NOMO-1 (cell line): ENCODE measurements around the gene ASB2.
A peak's percentile ranks its signal among the peaks of the same experiment; 100 is the strongest.

Source experiments
- DNase-seq, 2 experiments: peaks; one replicate each; lab custom pipeline; 2025; ENCODE audit not compliant: unreplicated experiment in 2 of 2; lab: John Stamatoyannopoulos, UW

Gene ASB2

GRCh38 chr14:93976477-93977057 is at the start of gene ASB2:
Gene ASB2, minus strand, starts transcription at chr14:93976570. Its CDS starts 12,031 bp downstream, at chr14:93964539.
- DNase-seq, result peak; percentile 13 to 56

GRCh38 chr14:94025720-94026119 is 49.4 kb upstream of the ASB2 start:
- DNase-seq, result no peak

GRCh38 chr14:94024549-94024948 is 48.2 kb upstream of the ASB2 start:
- DNase-seq, result no peak

GRCh38 chr14:94022532-94023411 is 46.4 kb upstream of the ASB2 start:
- DNase-seq, result no peak

GRCh38 chr14:94021416-94022157 is 45.2 kb upstream of the ASB2 start:
- DNase-seq, result no peak

- DNase-seq, result no peak
These were observed 44.6 kb upstream of the ASB2 start for GRCh38 chr14:94021001-94021400.

GRCh38 chr14:94020267-94020666 is 43.9 kb upstream of the ASB2 start:
- DNase-seq, result no peak

- no peak for DNase-seq
These were observed 43.0 kb upstream of the ASB2 start for GRCh38 chr14:94019329-94019728.

GRCh38 chr14:94018308-94018707 is 41.9 kb upstream of the ASB2 start:
- DNase-seq, result no peak

GRCh38 chr14:94016446-94016976 is 40.1 kb upstream of the ASB2 start:
- DNase-seq, result no peak

GRCh38 chr14:94015223-94015622 is 38.9 kb upstream of the ASB2 start:
- no peak for DNase-seq

- no peak for DNase-seq
These were observed 38.0 kb upstream of the ASB2 start for GRCh38 chr14:94014382-94014781.

GRCh38 chr14:94011795-94012194 is 35.4 kb upstream of the ASB2 start:
- DNase-seq, result peak in 1 of 2 experiments; percentile 30

GRCh38 chr14:94010625-94011024 is 34.3 kb upstream of the ASB2 start:
- DNase-seq, result no peak

GRCh38 chr14:94009767-94010166 is 33.4 kb upstream of the ASB2 start:
- DNase-seq, result no peak

- DNase-seq, result no peak
These were observed 31.9 kb upstream of the ASB2 start for GRCh38 chr14:94008234-94008633.

- DNase-seq, result peak in 1 of 2 experiments; percentile 24
These were observed 29.1 kb upstream of the ASB2 start for GRCh38 chr14:94005324-94006073.

GRCh38 chr14:94004015-94004414 is 27.6 kb upstream of the ASB2 start:
- DNase-seq, result no peak

GRCh38 chr14:94003397-94003796 is 27.0 kb upstream of the ASB2 start:
- DNase-seq, result no peak
